ENCODE results near the gene RAB27B. TPM values are rescaled to one million over a fixed set of nuclear protein-coding genes. Genes with fewer than 3 reads are reported as not detected.

The RAB27B gene
- total and polyA plus RNA-seq, 7 donors, result 0.03 to 0.20 (median 0.06) TPM; not detected in 1

DNA sequence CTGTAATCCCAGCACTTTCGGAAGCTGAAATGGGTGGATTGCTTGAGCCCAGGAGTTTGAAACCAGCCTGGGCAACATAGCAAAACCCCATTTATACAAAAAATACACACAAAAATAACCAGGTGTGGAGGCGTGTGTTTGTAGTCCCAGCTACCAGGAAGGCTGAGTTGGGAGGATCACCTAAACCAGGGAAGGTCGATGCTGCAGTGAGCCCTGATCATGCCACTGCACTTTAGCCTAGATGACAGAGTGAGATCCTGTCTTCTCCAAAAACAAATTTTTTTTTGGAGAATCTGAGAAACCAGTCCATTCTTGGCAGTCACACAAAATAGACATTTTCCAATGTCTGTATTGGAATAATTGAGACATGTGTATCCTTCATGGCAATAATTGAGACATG lies 46.8 kb downstream of the RAB27B start:
- ATAC-seq, result no peak
- WGBS, 3 donors, result 72 to 94% (median 92%) methylated on average over 3 of the region's 3 CpGs
- DNase-seq, result no peak
- Histone ChIP-seq H3K27me3 (ENCODE audit: insufficient read depth in 3 of 3, low read length in 2 of 3) (no peaks in the 10 kb centered on the region), H3K4me1 (no peaks in the 10 kb centered on the region), H3K4me3 (no peak overlapping the region), H3K36me3 (ENCODE audit: insufficient read depth in 1 of 2, low read depth in 1 of 2) (no peaks in the 10 kb centered on the region), H3K27ac (no peak overlapping the region), H3K9me3 (no peaks in the 10 kb centered on the region)
- intact Hi-C loops (cut with DNase I), result no loop called here
- TF ChIP-seq, protein P1, sequence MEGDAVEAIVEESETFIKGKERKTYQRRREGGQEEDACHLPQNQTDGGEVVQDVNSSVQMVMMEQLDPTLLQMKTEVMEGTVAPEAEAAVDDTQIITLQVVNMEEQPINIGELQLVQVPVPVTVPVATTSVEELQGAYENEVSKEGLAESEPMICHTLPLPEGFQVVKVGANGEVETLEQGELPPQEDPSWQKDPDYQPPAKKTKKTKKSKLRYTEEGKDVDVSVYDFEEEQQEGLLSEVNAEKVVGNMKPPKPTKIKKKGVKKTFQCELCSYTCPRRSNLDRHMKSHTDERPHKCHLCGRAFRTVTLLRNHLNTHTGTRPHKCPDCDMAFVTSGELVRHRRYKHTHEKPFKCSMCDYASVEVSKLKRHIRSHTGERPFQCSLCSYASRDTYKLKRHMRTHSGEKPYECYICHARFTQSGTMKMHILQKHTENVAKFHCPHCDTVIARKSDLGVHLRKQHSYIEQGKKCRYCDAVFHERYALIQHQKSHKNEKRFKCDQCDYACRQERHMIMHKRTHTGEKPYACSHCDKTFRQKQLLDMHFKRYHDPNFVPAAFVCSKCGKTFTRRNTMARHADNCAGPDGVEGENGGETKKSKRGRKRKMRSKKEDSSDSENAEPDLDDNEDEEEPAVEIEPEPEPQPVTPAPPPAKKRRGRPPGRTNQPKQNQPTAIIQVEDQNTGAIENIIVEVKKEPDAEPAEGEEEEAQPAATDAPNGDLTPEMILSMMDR (IDR thresholded peaks at IDR 0.05), result no peak

DNA sequence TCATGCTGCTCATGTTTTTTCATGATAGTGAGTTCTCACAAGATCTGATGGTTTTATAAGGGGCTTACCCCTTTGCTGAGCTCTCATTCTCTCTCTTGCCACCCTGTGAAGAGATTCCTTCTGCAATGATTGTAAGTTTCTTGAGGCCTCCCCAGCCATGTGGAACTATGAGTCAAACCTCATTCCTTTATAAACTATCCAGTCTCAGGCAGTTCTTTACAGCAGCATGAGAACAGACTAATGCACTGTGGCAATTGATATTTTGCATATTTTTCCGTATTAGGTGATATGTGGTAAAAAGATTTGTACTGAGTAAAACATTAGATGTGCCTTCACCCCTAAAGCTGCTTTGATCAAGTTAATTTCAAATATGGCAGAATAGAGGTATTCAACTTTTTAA lies 48.8 kb downstream of the RAB27B start:
- TF ChIP-seq, protein P1 (IDR thresholded peaks at IDR 0.05), result no peak
- no peak overlapping the region for H3K4me3 ChIP-seq
- peaks cover 0 to 2% (median 0%) of the 10 kb centered on the region in 3 donors for H3K27me3 ChIP-seq (ENCODE audit: insufficient read depth in 3 of 3, low read length in 2 of 3)
- ATAC-seq (no peak), DNase-seq (no peak)
- no peaks in the 10 kb centered on the region for H3K4me1 ChIP-seq
- H3K36me3 ChIP-seq (ENCODE audit: insufficient read depth in 1 of 2, low read depth in 1 of 2), result no peaks in the 10 kb centered on the region
- WGBS, 3 donors, result 81 to 85% (median 83%) methylated on average over 1 of the region's 1 CpG
- intact Hi-C loops (cut with DNase I), result no loop called here
- H3K27ac ChIP-seq, result no peak overlapping the region
- no peaks in the 10 kb centered on the region for H3K9me3 ChIP-seq

DNA sequence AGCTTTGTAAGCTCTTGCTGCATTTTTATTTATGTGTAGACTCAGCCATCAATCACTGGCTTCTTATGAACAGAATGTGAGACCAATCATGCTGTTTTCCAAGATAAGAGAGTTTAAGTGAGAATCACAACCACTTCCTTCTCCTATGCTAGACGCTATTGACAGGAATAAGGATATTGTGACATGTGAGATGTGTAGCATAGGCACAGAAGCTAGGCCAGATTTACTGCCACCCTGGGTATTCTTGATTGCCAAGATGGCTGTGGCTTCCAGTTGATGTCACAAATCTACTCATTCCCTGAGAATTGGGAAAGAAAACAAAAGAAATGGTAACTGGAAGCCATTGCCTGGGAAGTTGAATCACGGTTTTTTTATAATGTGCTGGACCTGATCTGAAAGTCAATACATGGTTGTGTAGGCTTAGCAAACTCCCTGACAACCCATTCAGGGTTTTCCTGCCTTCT lies 49.9 kb downstream of the RAB27B start:
- TF ChIP-seq, protein P1 (IDR thresholded peaks at IDR 0.05), result no peak
- ATAC-seq, result no peak
- H3K4me3 ChIP-seq, result no peak overlapping the region
- peaks cover 0 to 4% (median 0%) of the 10 kb centered on the region in 3 donors for H3K27me3 ChIP-seq (ENCODE audit: insufficient read depth in 3 of 3, low read length in 2 of 3)
- no peaks in the 10 kb centered on the region for H3K9me3 ChIP-seq
- no peaks in the 10 kb centered on the region for H3K36me3 ChIP-seq (ENCODE audit: insufficient read depth in 1 of 2, low read depth in 1 of 2)
- H3K4me1 ChIP-seq, result no peaks in the 10 kb centered on the region
- intact Hi-C loops (cut with DNase I), result no loop called here
- 51 to 56% (median 55%) methylated on average over 2 of the region's 2 CpGs for WGBS, 3 donors
- no peak for DNase-seq
- no peak overlapping the region for H3K27ac ChIP-seq

DNA sequence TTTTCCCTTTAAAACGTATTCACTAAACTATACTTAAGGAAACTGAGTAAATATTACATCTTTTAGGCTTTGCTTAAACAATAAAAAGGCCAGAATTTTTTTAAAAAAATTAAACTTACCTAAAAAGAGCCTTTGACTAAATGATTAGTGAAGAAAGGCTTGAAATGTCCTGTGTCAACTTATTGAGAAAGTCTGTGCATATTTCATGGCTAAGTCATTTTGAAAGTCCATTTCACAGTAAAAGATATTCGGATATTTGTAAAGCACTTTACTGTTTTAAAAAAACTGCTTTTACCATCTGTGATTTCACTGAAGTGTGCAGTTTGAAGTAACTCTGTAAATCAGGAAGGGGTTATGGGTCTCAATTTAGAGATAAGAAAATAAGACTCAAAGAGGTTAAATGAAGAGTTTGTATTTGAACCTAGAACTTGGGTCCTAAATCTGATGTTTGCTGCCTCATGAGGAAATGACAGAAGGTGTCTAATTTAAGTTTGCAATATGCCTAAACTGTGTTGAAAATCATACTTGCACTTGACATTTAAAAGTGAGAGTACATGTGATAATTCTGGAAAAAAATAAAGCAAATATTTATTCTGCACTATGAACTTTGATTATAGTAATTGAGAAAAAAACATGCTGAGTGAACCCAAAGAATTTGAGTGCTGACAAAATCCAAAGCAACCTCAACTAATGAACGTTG lies 50.5 kb downstream of the RAB27B start:
- DNase-seq, result no peak
- no peaks in the 10 kb centered on the region for H3K36me3 ChIP-seq (ENCODE audit: insufficient read depth in 1 of 2, low read depth in 1 of 2)
- no peak for ATAC-seq
- H3K27ac ChIP-seq, result no peak overlapping the region
- intact Hi-C loops (cut with DNase I), result no loop called here
- 68 to 73% (median 70%) methylated on average over 3 of the region's 3 CpGs for WGBS, 3 donors
- H3K9me3 ChIP-seq, result no peaks in the 10 kb centered on the region
- no peaks in the 10 kb centered on the region for H3K4me1 ChIP-seq
- H3K27me3 ChIP-seq (ENCODE audit: insufficient read depth in 3 of 3, low read length in 2 of 3), result peaks cover 0 to 4% (median 0%) of the 10 kb centered on the region in 3 donors
- H3K4me3 ChIP-seq, result no peak overlapping the region
- TF ChIP-seq, protein P1 (IDR thresholded peaks at IDR 0.05), result no peak

DNA sequence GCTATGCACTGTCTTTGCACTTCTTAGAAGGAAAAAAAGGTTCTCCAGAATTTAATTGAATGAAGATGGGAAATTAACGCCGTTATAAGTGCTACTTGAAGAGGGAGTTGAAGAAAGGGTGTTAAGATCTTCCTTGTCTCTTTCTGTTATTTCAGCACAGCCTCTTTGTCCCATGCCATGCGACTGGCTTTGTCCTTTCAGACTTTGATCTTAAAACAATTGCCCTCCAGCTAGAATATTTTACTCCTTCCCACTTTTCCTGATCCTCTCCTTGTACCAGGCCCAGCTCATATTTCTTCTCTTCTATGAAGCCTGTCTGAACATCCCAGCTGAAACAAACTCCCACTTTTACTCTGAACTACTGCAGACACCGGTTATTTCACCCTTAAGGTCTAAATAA lies 51.4 kb downstream of the RAB27B start:
- ATAC-seq, result no peak
- intact Hi-C loops (cut with DNase I), result no loop called here
- DNase-seq, result no peak
- TF ChIP-seq, protein P1 (IDR thresholded peaks at IDR 0.05), result no peak
- WGBS, 3 donors, result 79 to 88% (median 81%) methylated on average over 4 of the region's 4 CpGs
- no peak overlapping the region for H3K4me3 ChIP-seq
- H3K9me3 ChIP-seq, result no peaks in the 10 kb centered on the region
- H3K27ac ChIP-seq, result no peak overlapping the region
- H3K4me1 ChIP-seq, result no peaks in the 10 kb centered on the region
- H3K27me3 ChIP-seq (ENCODE audit: insufficient read depth in 3 of 3, low read length in 2 of 3), result peaks cover 0 to 4% (median 0%) of the 10 kb centered on the region in 3 donors
- H3K36me3 ChIP-seq (ENCODE audit: insufficient read depth in 1 of 2, low read depth in 1 of 2), result no peaks in the 10 kb centered on the region
